ENCODE measurements around the gene AZI2.

The AZI2 gene

DNA sequence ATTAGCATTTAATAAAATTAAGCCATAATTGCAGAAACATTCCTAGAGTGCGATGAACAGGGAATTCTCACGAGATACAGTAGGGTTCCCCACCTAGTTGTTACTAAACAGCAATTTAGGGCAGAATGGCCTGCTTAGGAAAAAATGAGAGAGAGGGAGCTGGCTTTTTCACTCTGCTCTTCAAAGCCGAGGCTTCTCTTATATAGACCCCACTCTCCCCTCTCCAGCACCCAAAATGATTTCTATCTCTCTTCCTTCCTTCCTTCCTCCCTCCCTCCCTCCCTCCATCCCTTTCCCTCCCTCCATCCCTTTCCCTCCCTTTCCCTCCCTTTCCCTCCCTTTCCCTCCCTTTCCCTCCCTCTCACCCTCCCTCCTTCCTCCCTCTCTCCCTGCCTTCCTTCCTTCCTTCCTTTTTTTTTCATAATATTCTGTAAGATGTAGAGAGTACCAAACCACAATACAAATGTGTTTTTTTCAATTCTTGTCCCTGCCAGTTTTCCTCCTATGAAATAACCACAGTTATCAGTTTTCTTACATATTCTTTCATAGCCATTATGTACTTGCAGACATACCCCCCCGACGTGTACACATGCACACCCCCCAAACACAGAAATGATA lies 48.2 kb downstream of the AZI2 start:
- DNase-seq, result no peak

DNA sequence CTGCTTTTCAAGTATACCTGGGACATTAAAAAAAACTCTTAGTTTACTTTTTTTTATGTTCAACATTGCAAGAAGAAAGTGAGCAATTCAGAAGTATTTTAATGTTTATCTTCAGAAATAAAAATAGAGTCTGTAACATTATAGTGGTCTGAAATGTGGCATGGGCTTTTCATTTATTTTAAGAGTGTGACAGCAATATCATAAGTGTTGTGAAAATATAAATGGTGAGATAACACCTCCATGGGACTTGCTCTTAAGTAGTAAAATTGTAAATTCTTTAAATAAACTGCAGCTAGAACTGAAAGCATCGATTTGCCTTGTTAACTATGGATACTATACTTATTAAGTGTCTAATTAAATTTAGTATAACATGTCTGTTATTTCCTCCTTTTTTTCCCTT lies 48.9 kb downstream of the AZI2 start:
- DNase-seq, result no peak

DNA sequence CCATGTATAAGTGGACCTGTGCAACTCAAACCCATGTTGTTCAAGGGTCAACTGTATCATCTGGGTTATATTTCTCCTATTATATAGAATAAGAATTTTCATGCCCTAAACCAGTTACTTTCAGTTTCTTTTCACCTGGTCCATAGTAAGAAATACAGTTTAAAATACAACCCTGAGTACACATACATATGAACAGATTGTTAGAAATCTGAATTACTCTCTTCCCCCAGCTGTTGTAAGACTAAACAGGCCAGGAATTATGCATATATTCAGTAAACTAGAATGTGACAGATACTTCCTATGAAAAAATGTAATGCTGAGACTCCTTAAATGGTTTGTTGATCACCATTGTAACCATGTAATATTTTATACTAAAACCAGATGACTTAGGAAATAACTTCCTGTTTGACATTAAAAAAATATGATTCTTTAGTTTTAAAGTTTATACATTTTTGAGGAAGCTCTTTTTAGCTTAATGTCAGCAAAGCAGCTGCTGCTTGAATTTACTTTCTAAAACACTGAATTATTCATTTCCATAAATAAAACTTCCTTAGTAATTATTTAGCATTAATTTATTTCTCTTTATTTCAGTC lies 52.6 kb downstream of the AZI2 start:
- DNase-seq, result no peak

DNA sequence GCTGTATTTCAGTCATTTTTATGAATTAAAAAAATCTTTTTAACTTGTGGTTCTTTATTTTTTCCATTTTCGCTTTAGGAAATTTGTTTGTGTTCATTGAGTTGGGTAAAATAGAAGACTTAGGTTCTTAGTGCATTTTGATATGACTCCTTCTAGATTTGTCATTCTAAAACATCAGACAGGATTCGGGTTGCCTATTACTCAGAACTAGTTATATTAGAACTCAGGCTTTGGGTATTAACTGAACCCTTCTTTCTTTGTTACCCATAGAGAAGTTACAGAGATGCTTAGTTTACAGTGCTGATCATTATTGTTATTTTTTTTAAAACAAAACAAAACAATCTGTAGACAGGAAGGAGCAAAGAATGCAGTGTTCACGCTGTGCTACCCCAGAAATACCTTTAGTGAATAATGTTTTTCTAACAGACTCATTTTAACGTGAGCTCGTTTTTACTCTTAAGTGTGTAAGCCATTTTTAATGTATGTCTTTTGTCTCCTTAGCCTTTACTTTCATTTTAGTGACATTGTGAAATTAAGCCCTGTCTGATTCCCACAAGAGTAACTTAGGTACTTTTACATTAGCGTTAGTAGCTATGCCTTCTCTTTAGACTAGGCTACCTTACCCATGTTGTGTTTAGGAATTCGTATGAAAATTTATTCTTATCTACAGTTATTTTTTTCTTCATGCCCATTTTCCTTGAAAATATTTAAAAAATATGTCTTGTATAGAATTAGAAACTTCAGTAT lies 53.8 kb downstream of the AZI2 start:
- no peak for DNase-seq

DNA sequence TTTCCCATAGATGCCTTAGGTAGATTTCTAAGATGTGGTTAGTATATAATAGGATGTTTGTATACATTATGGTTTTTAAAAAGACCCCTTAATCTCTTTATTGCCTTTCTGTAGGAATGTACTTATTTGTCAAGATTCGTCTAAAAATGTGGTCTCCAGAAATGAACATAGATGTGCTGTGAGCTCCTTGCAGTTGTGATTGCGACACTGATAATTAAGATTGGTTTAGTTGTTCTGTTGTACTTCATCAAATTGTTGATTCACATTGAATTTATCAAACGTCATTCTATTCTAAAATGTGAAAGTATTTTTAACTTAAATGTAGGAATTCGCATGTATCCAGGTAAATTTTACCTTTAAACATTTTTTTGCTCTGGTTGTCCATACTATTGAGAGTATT lies 56.0 kb downstream of the AZI2 start:
- no peak for DNase-seq

DNA sequence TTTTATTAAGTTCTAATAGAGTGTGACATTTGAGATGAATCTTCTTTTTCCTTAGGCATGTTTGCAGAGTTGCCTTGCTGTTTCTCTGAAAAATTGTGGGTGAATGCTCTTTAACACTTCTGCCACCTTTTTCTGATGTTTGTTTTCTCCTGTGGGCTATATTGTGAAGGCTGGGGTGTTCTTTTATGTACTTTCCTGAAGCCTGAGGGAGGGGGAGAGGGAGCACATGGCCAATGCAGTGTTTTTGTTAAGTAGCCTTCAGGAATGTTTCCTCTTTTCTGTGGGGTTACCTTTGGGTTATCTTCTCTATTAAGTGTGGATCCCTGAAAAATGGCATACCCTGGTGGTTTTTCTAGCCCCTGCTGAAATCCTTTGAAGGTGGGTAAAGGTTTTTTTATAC lies 57.0 kb downstream of the AZI2 start:
- no peak for DNase-seq

DNA sequence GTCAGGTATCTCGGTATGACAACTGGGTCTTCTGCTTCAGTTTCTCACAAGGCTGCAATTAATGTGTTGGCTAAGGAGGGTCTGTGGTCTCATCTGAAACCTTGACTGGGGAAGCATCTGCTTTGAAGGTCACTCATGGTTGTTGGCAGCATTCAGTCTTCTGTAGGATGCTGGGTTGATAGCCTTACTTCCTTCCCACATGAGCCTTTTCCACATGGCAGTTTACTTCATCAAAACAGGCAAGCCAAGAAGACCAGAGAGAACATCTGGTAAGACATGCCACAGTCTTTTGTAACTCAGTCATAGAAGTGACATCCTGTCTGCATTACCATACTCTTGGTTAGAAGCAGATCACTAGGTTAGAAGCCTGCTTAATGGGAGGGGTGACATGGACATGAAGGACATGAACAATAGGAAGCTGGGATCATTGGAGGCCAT lies 57.7 kb downstream of the AZI2 start:
- no peak for DNase-seq

DNA sequence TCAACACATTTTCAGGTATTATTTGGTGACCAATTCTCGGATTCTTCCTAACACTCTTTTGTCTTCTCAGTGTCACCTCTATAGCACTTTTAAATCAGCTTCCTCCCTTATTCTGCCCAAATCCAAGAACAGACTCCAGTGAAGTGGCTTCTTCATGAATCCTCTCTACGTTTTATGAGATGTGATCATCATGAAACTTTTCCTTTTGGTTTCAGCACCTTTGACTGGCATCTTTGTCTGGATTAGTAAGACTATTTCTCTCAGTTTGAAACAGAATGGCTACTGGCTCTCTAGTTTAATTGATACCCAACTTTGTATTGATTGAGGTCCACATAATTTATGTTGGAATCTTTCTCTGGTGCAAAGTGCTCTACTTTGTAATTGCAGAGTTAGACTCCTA lies 61.6 kb downstream of the AZI2 start:
- DNase-seq, result no peak

DNA sequence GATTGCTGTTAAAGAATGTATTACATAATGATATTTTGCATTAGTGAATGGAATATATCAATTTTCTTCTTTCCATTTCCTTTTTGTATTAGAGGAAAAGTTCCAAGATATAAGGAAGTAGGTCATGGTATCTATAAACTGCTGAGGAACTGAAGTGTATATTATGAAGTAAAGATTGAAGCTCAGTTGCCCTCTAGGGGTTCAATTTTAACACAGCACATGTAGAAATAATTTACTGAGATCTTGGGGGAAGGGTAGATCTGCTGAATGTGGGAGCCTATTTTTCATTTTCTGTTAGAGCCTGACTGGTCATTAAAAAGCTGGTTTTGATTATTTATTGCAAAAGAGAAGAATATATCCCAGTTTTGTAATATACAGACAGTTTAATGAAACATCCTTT lies 62.0 kb downstream of the AZI2 start:
- no peak for DNase-seq

DNA sequence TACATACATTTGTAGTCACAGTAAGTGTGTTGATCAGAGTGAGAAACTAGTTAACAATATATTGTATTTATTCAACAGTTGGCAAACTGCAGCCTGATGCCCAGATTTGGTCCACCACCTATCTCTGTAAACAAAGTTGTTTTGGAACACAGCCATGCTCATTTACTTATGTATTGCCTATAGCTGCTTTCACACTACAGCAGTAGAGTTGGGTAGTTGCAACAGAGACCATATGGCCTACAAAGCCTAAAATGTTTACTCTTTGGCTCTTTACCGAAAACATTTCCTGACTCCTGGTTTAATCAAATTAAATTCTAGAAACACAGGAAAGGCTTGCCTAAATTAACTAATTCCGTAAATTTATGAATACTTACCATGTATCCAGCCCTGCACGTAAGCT lies 67.8 kb downstream of the AZI2 start:
- no peak for DNase-seq

DNA sequence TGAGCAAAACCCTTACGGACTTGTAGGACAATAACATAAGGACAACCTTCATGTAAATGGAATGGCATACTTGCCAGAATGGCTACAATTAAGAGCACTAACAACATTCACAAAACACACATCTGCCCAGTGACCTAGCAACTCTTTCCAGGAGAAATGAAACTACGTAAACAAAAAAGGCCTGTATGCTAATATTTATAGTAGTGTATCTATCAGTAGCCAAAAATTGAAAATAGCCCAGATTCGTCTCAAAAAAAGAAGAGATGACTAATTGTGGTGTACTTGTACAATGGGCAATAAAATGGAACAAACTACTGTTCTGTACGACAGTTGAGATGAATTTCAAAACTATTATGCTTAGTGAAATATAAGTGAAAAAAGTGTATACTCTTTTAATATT lies 68.9 kb downstream of the AZI2 start:
- DNase-seq, result no peak

DNA sequence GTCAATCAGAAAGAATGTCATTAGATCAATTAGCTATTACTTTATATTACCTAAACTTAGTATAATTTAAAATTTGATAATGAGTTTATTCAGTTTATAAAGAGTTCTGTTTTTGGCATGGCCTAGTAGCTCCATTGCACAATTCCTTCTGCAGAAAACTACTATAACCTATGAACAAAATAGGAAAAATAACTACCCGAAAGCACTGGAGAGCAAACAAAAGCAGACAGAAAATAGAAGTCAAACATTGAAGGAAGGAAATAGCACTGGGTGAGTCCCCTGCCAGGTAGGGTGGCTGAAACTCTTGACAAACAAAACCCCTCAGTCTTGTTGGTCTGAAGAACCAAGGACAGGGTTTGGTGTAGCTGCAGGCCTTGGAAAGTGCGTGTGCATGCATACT lies 69.7 kb downstream of the AZI2 start:
- DNase-seq, result no peak

DNA sequence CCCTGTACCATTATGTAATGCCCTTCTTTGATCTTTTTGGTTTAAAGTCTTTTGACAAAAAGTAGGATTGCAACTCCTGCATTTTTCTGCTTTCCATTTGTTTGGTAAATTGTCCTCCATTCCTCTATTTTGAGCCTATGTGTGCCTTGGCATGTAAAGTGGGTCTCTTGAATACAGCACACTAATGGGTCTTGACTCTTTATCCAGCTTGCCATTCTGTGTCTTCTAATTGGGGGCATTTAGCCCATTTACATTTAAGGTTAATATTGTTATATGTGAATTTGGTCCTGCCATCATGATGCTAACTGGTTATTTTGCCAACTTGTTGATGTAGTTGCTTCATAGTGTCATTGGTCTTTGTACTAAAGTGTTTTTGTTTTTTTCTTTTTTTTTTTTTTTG lies 74.8 kb downstream of the AZI2 start:
- no peak for DNase-seq

Measured in stimulated activated CD4-positive, alpha-beta T cell treated with anti-CD3 and anti-CD28 coated beads, Interleukin-4, amount 100 ng/mL, for 24 hours (primary cell).